ENCODE measurements around the gene ARID2.

- TF ChIP-seq POLR2A (IDR thresholded peaks at IDR 0.05; ENCODE audit: low read length) (no peak), GATA1 (IDR thresholded peaks at IDR 0.05; ENCODE audit: low read depth, low read length) (no peak)
Observed at GRCh38 chr12:45681465-45681864, 48.0 kb upstream of the ARID2 start.
